Karpas-422 (cell line): ENCODE measurements around the gene PSAPL1. TPM values are rescaled to one million over a fixed set of nuclear protein-coding genes. Genes with fewer than 3 reads are reported as not detected.

Experiments
- DNase-seq: peaks from one replicate; pipeline ENCODE4 v3.0.0-alpha.2; 2015
- H2AFZ ChIP-seq: fragments of 200-600 bp; sonication (generic); 2 replicates; pipeline ENCODE4 v1.6.1; 2014; ENCODE audit warnings: antibody characterized with exemption, low read length, mixed read lengths
- H3K27ac ChIP-seq: fragments of 200-600 bp; sonication (generic); 2 replicates; pipeline ENCODE4 v1.5.1; 2014; ENCODE audit warnings: mild to moderate bottlenecking, low read length, moderate library complexity
- H3K27me3 ChIP-seq: fragments of 200-600 bp; sonication (generic); 2 replicates; pipeline ENCODE4 v1.6.1; 2014; ENCODE audit warnings: low read length, mixed read lengths
- H3K36me3 ChIP-seq: fragments of 200-600 bp; sonication (generic); 2 replicates; pipeline ENCODE4 v1.6.1; 2014; ENCODE audit warnings: low read length, mixed read lengths; ENCODE audit not compliant: insufficient read depth
- H3K4me1 ChIP-seq: fragments of 200-600 bp; sonication (generic); 2 replicates; pipeline ENCODE4 v1.6.1; 2014; ENCODE audit warnings: mild to moderate bottlenecking, low read length, mixed read lengths
- H3K4me2 ChIP-seq: fragments of 200-600 bp; sonication (generic); 2 replicates; pipeline ENCODE4 v1.6.1; 2014; ENCODE audit warnings: low read length, low read depth, mild to moderate bottlenecking; ENCODE audit not compliant: poor library complexity, severe bottlenecking
- H3K4me3 ChIP-seq: fragments of 200-600 bp; sonication (generic); 2 replicates; pipeline ENCODE4 v1.5.1; 2014; ENCODE audit warnings: mild to moderate bottlenecking, antibody characterized with exemption, low read length, mixed read lengths
- H3K79me2 ChIP-seq: fragments of 200-600 bp; sonication (generic); 2 replicates; pipeline ENCODE4 v1.6.1; 2014; ENCODE audit warnings: mild to moderate bottlenecking, low read length, mixed read lengths
- H3K9ac ChIP-seq: fragments of 200-600 bp; sonication (generic); 2 replicates; pipeline ENCODE4 v1.6.0; 2014; ENCODE audit warnings: low read length
- H3K9me2 ChIP-seq: fragments of 200-600 bp; sonication (generic), shearing (Covaris generic); replicated peaks from 2 replicates; pipeline ENCODE4 v1.6.0; 2014; ENCODE audit warnings: mild to moderate bottlenecking, low read length, moderate library complexity; ENCODE audit not compliant: insufficient read depth
- H3K9me3 ChIP-seq: fragments of 300-700, 200-600 bp; sonication (generic); 2 replicates; pipeline ENCODE4 v1.6.1; 2014; ENCODE audit warnings: low read length, mixed read lengths
- H4K20me1 ChIP-seq: fragments of 200-600 bp; sonication (generic); 2 replicates; pipeline ENCODE4 v1.6.1; 2014; ENCODE audit warnings: mild to moderate bottlenecking, antibody characterized with exemption, low read length, low read depth; ENCODE audit not compliant: insufficient read depth
- total RNA-seq: library from RNA; depleted of rRNA; stranded (reverse); fragments of >200 nt; shearing (Covaris generic); gene quantifications from 2 replicates; pipeline ENCODE4 v1.2.3, GENCODE V29; 2014; ENCODE audit warnings: low replicate concordance

Gene PSAPL1
- total RNA-seq, 1 experiment from 2014 or later: not detected

DNA sequence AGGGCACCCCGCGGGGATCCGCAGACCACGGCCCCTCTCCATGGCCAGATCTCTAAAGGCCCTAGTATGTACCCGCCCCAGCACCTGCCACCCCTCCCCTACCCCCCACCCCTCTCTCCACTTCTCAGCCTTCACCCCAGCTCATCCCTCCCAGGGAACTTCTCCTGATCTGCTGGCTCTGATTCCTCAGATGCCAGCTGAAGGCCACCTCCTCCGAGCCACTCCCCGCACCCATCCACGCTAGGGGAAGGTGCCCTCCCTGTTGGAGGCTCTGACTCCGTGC, 11.9 kb downstream of the PSAPL1 start:
- no peak overlapping the region for H3K4me3 ChIP-seq
- no peak overlapping the region for H3K27ac ChIP-seq
- no peak overlapping the region for H3K4me2 ChIP-seq
- no peak for DNase-seq
- H3K79me2 ChIP-seq: no peaks in the 10 kb centered on the region
- no peak overlapping the region for H2AFZ ChIP-seq
- no peaks in the 10 kb centered on the region for H3K9me3 ChIP-seq
- H3K9ac ChIP-seq: no peak overlapping the region
- H3K9me2 ChIP-seq: no peaks in the 10 kb centered on the region
- H3K4me1 ChIP-seq: no peaks in the 10 kb centered on the region
- H3K36me3 ChIP-seq: no peaks in the 10 kb centered on the region
- H3K27me3 ChIP-seq: no peaks in the 10 kb centered on the region
- H4K20me1 ChIP-seq: no peaks in the 10 kb centered on the region

DNA sequence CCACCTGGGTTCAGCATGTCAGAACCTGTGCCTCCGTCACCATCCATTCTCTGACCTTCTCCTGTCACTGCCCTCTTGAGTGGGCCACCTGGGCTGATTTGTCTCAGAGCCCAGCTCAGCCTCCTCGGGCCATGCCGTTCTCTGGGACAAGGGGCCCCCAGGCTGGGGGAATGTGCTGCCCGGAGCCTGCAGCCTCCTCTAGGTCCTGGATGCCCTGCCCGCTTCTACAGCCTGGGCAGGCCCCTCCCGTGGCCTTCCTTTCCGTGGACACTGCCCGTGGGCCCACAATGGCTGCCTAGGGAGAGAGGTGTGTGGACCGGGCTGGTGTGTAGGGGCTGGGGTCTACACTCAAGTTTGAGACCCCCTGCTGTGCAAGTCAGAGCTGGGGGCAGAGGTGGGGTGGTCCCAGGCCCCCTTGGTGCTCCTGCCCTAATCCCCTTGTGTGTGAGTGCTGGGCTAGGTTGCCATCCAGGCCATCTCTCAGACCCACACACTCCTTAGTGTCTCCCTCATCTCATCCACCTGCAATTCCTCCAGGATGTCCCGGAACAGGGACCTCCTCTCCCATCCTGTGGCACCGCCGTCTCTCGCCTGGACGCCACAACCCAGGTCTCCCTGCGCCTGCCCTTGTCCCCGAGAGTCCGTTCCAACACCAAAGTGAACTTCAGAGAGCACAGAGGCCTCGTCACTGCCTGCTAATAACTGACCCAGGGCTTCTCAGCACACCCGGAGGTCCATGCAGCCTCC, 12.4 kb downstream of the PSAPL1 start:
- Histone ChIP-seq H3K36me3 (no peaks in the 10 kb centered on the region), H4K20me1 (no peaks in the 10 kb centered on the region), H3K4me1 (no peaks in the 10 kb centered on the region), H3K9ac (no peak overlapping the region), H2AFZ (no peak overlapping the region), H3K27ac (no peak overlapping the region), H3K27me3 (no peaks in the 10 kb centered on the region), H3K79me2 (no peaks in the 10 kb centered on the region), H3K4me2 (no peak overlapping the region), H3K9me3 (no peaks in the 10 kb centered on the region), H3K9me2 (no peaks in the 10 kb centered on the region), H3K4me3 (no peak overlapping the region)
- DNase-seq: no peak

DNA sequence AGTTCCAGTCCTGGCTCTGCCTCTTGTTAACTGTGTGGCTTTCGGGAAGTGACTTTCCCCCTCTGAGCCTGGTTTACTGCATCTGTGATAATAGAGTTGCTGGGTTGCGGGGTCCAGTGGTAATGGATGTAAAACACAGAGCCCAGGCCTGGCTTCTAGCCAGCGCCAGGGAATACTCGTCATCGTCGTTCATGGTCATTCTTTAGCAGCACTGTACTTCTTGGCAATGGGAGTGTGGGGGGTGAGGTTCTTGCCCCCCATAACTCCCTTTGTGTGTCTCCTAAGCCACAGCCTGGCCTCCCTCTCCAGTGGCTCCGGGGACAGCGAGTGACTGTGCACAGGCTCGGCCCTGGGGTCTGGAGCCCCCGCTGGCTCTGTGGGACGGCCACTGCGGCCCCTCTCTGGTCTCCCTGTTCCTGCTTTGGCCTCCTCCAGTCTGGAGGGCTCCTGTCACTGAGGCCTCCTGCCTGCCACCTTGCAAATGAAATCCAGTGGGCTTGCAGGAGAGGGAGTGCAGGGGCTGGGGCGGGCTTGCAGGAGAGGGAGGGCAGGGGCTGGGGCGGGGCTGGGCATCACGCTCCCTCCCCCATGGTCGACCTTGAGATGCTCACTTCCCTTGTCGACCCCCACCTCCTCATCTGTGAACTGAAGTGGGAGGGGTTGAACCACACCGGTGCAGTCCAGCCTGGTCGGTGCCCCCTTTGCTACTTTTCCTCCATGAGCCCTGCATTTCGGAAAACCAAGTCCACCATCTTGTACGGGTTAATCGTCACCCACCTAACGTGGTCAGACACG, 13.2 kb downstream of the PSAPL1 start:
- no peak overlapping the region for H3K9ac ChIP-seq
- no peaks in the 10 kb centered on the region for H3K4me1 ChIP-seq
- H3K27ac ChIP-seq: no peak overlapping the region
- no peaks in the 10 kb centered on the region for H4K20me1 ChIP-seq
- H3K4me3 ChIP-seq: no peak overlapping the region
- no peaks in the 10 kb centered on the region for H3K9me3 ChIP-seq
- H2AFZ ChIP-seq: no peak overlapping the region
- no peaks in the 10 kb centered on the region for H3K9me2 ChIP-seq
- H3K79me2 ChIP-seq: no peaks in the 10 kb centered on the region
- no peaks in the 10 kb centered on the region for H3K27me3 ChIP-seq
- no peak for DNase-seq
- no peak overlapping the region for H3K4me2 ChIP-seq
- no peaks in the 10 kb centered on the region for H3K36me3 ChIP-seq

DNA sequence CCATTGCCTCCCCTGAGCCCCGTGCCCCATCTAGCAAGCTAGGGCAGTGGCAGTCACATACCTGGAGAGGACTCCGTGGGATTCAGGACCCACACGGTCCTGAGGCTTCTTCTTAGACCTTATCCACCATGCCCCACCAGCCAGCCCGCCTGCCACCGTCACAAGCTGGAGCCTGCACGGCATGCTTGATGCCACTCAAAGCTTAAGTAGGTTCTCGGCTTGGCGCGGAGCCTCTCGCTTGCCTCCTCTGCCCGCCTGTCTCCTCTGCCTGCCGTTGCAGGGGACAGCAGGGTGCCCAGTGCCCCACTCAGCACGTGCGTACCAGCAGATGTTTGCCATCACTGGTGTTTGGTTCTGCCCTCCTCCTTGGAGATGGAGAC, 14.1 kb downstream of the PSAPL1 start:
- Histone ChIP-seq H3K36me3 (no peaks in the 10 kb centered on the region), H3K79me2 (no peaks in the 10 kb centered on the region), H3K9me3 (no peaks in the 10 kb centered on the region), H4K20me1 (no peaks in the 10 kb centered on the region), H3K27me3 (no peaks in the 10 kb centered on the region), H3K9ac (no peak overlapping the region), H3K27ac (no peak overlapping the region), H2AFZ (no peak overlapping the region), H3K4me2 (no peak overlapping the region), H3K4me1 (no peaks in the 10 kb centered on the region), H3K9me2 (no peaks in the 10 kb centered on the region), H3K4me3 (no peak overlapping the region)
- no peak for DNase-seq

DNA sequence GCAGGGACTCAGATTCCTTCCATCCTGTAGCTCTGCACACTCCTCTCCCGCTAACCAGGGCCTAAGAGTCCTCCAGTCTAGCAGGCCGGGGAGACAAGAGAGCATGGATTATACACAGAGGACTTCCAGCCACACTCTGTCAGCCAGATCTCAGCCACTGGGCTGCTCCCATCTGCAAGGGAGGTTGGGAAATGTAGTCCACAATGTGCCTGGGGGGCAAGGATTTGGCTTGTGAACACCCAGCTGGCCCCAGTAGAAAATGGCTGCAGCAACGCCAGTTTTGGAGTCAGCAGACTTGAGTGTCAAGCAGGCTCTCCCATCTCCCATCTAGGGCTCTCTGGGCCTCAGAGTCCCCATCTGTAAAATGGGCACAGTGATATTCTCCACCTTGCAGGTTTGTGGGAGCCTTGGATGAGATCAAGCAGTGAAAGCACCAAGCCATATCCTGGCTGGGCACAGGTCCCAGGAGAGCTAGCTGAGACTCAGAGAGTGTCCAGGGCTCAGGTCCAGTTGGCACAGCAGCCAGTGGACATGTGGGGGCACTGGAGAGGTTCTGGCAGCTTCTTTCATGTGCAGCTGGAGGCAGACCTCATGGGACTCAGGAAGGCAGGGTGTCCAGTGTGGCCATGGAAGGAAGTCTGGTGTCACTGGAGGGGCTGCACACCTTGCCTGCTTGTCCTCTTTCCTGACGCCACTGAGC, 14.6 kb downstream of the PSAPL1 start:
- Histone ChIP-seq H3K9me2 (no peaks in the 10 kb centered on the region), H4K20me1 (no peaks in the 10 kb centered on the region), H3K27ac (no peak overlapping the region), H3K4me1 (no peaks in the 10 kb centered on the region), H2AFZ (no peak overlapping the region), H3K36me3 (no peaks in the 10 kb centered on the region), H3K4me3 (no peak overlapping the region), H3K9ac (no peak overlapping the region), H3K9me3 (no peaks in the 10 kb centered on the region), H3K79me2 (no peaks in the 10 kb centered on the region), H3K4me2 (no peak overlapping the region), H3K27me3 (no peaks in the 10 kb centered on the region)
- no peak for DNase-seq

DNA sequence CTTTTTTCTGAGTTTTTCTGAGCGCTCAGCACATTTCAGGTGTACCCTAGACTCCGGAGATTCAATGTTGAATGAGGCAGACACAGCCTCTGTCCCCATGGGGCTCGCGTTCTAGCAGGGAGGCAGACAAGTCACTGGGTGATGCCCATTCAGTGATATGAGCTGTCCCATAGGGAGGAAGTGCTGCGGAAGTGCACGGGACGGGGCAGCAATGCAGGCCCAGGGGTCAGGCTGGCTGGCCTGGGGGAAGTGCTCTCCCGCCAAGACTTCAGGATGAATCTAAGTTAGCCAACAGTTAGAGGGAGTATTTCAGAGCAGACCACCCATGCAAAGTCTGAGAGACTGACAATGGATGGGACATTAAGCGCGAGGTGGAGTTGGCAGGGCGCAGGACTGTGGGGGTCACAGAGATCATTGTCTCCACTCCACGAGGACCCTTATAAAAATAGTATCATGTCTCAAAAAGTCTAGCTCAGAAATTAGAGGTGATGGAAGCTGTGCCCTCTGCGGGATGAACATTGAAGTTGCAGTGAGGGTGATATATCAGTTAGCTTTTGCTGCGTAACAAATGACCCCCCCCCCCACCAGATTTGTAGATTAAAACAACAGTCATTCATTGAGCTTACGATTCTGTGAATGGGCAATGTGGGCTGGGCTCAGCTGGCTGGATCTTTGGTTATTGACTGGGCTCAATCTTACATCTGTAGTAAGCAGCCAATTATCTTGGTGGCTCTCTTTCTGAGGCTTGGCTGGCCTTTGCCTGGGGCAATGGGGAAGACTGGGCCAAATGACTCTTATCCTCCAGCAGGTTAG, 16.4 kb downstream of the PSAPL1 start:
- Histone ChIP-seq H3K4me1 (no peaks in the 10 kb centered on the region), H2AFZ (no peak overlapping the region), H3K4me2 (no peak overlapping the region), H4K20me1 (no peaks in the 10 kb centered on the region), H3K9me2 (no peaks in the 10 kb centered on the region), H3K9ac (no peak overlapping the region), H3K4me3 (no peak overlapping the region), H3K36me3 (no peaks in the 10 kb centered on the region), H3K27ac (no peak overlapping the region), H3K9me3 (no peaks in the 10 kb centered on the region), H3K27me3 (no peaks in the 10 kb centered on the region), H3K79me2 (no peaks in the 10 kb centered on the region)
- DNase-seq: no peak

DNA sequence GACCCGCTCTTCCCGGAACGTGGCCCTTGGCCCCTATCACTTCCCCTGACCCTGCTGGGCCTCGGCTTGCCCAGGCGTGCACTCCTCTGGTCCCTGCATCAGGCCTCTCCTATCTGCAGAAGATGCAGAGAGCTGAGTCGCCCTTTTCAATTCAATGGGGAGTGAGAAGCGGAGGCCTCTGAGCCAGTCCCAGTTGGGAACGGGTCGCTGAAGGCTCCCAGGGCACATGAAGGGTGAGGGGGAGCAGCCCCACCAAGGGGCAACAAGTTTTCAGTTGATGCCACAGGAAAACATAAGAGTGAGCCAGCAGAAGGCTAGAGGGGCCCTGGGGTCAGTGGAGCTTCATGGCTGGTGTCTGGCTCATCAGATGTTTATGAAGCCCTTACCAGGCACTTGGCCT, 17.1 kb downstream of the PSAPL1 start:
- no peaks in the 10 kb centered on the region for H3K9me2 ChIP-seq
- H3K9ac ChIP-seq: no peak overlapping the region
- H3K27ac ChIP-seq: no peak overlapping the region
- H3K9me3 ChIP-seq: no peaks in the 10 kb centered on the region
- H3K79me2 ChIP-seq: no peaks in the 10 kb centered on the region
- no peak for DNase-seq
- H2AFZ ChIP-seq: no peak overlapping the region
- no peak overlapping the region for H3K4me2 ChIP-seq
- no peaks in the 10 kb centered on the region for H3K27me3 ChIP-seq
- no peak overlapping the region for H3K4me3 ChIP-seq
- no peaks in the 10 kb centered on the region for H4K20me1 ChIP-seq
- H3K36me3 ChIP-seq: no peaks in the 10 kb centered on the region
- no peaks in the 10 kb centered on the region for H3K4me1 ChIP-seq
